ENCODE results near the gene SYT2.

DNA sequence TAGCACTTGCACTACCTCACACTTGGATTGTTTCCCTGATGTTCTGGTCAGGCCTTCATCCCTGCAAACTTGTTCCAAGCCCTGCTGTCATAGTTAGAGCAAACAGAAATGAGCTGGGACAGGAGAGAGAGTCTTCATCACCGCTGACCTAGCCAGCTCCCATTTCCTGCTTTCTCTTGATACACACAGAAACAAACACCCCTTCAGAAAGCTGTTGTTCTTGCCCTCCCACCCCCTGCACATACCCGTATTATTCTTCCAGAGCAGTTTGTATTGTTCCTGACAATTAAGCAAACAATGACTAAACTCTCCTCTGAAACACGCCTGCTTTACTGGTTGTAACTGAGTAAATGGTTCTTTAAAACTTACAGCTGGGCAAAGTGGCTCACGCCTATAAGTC is 2.9 kb upstream of the SYT2 start:
- TF ChIP-seq POLR2AphosphoS5 (IDR thresholded peaks at IDR 0.05; ENCODE audit: low read depth, low read length): no peak
- no peak for TF ChIP-seq POLR2A (IDR thresholded peaks at IDR 0.05; ENCODE audit: borderline replicate concordance, extremely low read depth, insufficient read depth, insufficient read length)
